ENCODE results near the gene FOXP1. TPM values are rescaled to one million over a fixed set of nuclear protein-coding genes. Genes with fewer than 3 reads are reported as not detected.

The FOXP1 gene
- total RNA-seq, 1 experiment from 2014 or later = 75.3 TPM

GRCh38 chr3:70990723-70991122 lies 592.8 kb downstream of the FOXP1 start:
- Histone ChIP-seq H4K91ac (ENCODE audit: insufficient read length, low read depth, low read length) (no peak overlapping the region), H3K79me2 (ENCODE audit: insufficient read depth, low read length) (no peaks in the 10 kb centered on the region), H3K27ac (ENCODE audit: insufficient read length, low read depth, low read length) (no peak overlapping the region), H3K27me3 (ENCODE audit: insufficient read depth, low read length) (no peaks in the 10 kb centered on the region), H2AK5ac (ENCODE audit: insufficient read length, low read length) (no peak overlapping the region), H4K8ac (replicated peaks; ENCODE audit: insufficient read length, low read depth, low read length) (no peak overlapping the region), H2BK15ac (ENCODE audit: low read depth, low read length) (no peak overlapping the region), H3T11ph (ENCODE audit: low read length) (no peak overlapping the region), H3K79me1 (ENCODE audit: insufficient read depth, low read depth, low read length, poor library complexity, severe bottlenecking) (no peaks in the 10 kb centered on the region), H3K4me1 (ENCODE audit: insufficient read depth, low read length) (no peaks in the 10 kb centered on the region), H3K23ac (ENCODE audit: insufficient read length, low read depth, low read length) (no peak overlapping the region), H3K23me2 (ENCODE audit: insufficient read length, low read depth, low read length, poor library complexity, severe bottlenecking) (no peaks in the 10 kb centered on the region), H2BK12ac (ENCODE audit: insufficient read length, low read depth, low read length) (no peak overlapping the region), H3K14ac (ENCODE audit: insufficient read depth, low read length) (no peak overlapping the region), H3K4ac (ENCODE audit: low read depth, low read length) (no peak overlapping the region), H2BK20ac (ENCODE audit: low read depth, low read length, poor library complexity, severe bottlenecking) (no peak overlapping the region), H3K9me3 (ENCODE audit: control insufficient read depth, low read depth, low read length) (no peaks in the 10 kb centered on the region), H2BK120ac (ENCODE audit: low read depth, low read length, poor library complexity, severe bottlenecking) (no peak overlapping the region), H3K56ac (ENCODE audit: insufficient read length, low read depth, low read length) (no peak overlapping the region), H3K4me2 (ENCODE audit: insufficient read depth, insufficient read length, low read length) (no peak overlapping the region), H2BK5ac (ENCODE audit: insufficient read length, low read length) (no peak overlapping the region), H4K5ac (ENCODE audit: insufficient read length, low read depth, low read length) (no peak overlapping the region), H3K9ac (ENCODE audit: extremely low read depth, insufficient read length, low read length) (no peak overlapping the region), H3K18ac (ENCODE audit: insufficient read length, low read depth, low read length) (no peak overlapping the region), H2AFZ (ENCODE audit: low read length) (no peak overlapping the region), H4K20me1 (ENCODE audit: control insufficient read depth, insufficient read depth, insufficient read length) (no peaks in the 10 kb centered on the region)
- H3K36me3 Mint-ChIP-seq (ENCODE audit: insufficient read depth in 1 of 3, low read depth in 3 of 3) = peaks cover 4 to 20% (median 8%) of the 10 kb centered on the region in 3 experiments; a peak in 5 of 7 replicates
- TF ChIP-seq, protein P1, sequence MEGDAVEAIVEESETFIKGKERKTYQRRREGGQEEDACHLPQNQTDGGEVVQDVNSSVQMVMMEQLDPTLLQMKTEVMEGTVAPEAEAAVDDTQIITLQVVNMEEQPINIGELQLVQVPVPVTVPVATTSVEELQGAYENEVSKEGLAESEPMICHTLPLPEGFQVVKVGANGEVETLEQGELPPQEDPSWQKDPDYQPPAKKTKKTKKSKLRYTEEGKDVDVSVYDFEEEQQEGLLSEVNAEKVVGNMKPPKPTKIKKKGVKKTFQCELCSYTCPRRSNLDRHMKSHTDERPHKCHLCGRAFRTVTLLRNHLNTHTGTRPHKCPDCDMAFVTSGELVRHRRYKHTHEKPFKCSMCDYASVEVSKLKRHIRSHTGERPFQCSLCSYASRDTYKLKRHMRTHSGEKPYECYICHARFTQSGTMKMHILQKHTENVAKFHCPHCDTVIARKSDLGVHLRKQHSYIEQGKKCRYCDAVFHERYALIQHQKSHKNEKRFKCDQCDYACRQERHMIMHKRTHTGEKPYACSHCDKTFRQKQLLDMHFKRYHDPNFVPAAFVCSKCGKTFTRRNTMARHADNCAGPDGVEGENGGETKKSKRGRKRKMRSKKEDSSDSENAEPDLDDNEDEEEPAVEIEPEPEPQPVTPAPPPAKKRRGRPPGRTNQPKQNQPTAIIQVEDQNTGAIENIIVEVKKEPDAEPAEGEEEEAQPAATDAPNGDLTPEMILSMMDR (conservative IDR thresholded peaks at IDR 0.05) = no peak
- no peak overlapping the region for H3K4me3 Mint-ChIP-seq
- H3K27me3 Mint-ChIP-seq (ENCODE audit: low read depth) = no peaks in the 10 kb centered on the region
- no peak for DNase-seq
- WGBS (ENCODE audit: extremely low coverage, insufficient read length, low lambda C conversion rate) = no CpG with 5 or more reads among the region's 5 CpGs
- no peak overlapping the region; a peak in 1 of 7 replicates for H3K27ac Mint-ChIP-seq
- no peaks in the 10 kb centered on the region for H3K9me3 Mint-ChIP-seq
- H3K4me1 Mint-ChIP-seq = peaks cover 4 to 6% of the 10 kb centered on the region in 2 experiments; a peak in 1 of 4 replicates

Data from H9 (cell line).